Body of pancreas (tissue), 4 donors: ENCODE results near the gene TRAF3. TPM values are rescaled to one million over a fixed set of nuclear protein-coding genes. Genes with fewer than 3 reads are reported as not detected.

ENCODE experiments used
- ATAC-seq: fragments of 150-250 bp; one replicate; pipeline ENCODE4 v1.9.1; 2016
- DNase-seq, 4 donors: peaks; one replicate each; pipeline ENCODE4 v3.0.0-alpha.2; 2019
- H3K27ac ChIP-seq, 4 donors: fragments of 200-600 bp; sonication (generic); 1 replicate in 3 of 4; 2 replicates in 1 of 4; pipeline versions ENCODE4 v1.5.1 to v1.6.1; 2016 to 2019; ENCODE audit warnings: mild to moderate bottlenecking in 1 of 4, mixed read lengths in 1 of 4, moderate library complexity in 1 of 4
- H3K27me3 ChIP-seq, 2 donors: fragments of 200-600 bp; sonication (generic); one replicate each; pipeline ENCODE4 v1.6.0; 2016; ENCODE audit warnings: mild to moderate bottlenecking in 1 of 2
- H3K36me3 ChIP-seq, 2 donors: fragments of 200-600 bp; sonication (generic); replicated peaks in 1 of 2; 2 replicates each; pipeline ENCODE4 v1.5.1; 2016; ENCODE audit warnings: low read depth in 2 of 2; ENCODE audit not compliant: insufficient read depth in 1 of 2
- H3K4me1 ChIP-seq: fragments of 200-600 bp; sonication (generic); one replicate; pipeline ENCODE4 v1.6.0; 2016
- H3K4me3 ChIP-seq, 2 donors: fragments of 200-600 bp; sonication (generic); 1 replicate in 1 of 2; 2 replicates in 1 of 2; pipeline ENCODE4 v1.5.1; 2016 to 2019
- H3K9me3 ChIP-seq, 3 donors: fragments of 200-600 bp; sonication (generic); 1 replicate in 2 of 3; 2 replicates in 1 of 3; pipeline ENCODE4 v1.5.1; 2016
- CTCF ChIP-seq, 7 experiments: fragments of 450-650 bp in 4 of 7; fragments of 200-600 bp in 3 of 7; sonication (generic) in 3 of 7; IDR thresholded peaks; one replicate each; pipeline ENCODE4 v1.5.1; 2016 to 2019; ENCODE audit warnings: antibody characterized with exemption in 7 of 7
- POLR2A ChIP-seq, 3 donors: fragments of 450-650 bp; IDR thresholded peaks; one replicate each; pipeline ENCODE4 v1.6.1; 2016; ENCODE audit warnings: antibody characterized with exemption in 3 of 3, mild to moderate bottlenecking in 2 of 3
- WGBS, 2 donors: methylation state at CpG; one replicate each; pipeline ENCODE4 v1.1.5; 2017; 5-methylcytosine and 5-hydroxymethylcytosine counted together
- intact Hi-C: fragments of 100-400 bp; cut with DNase I; formaldehyde crosslinking; loops from one replicate; pipeline ENCODE4 v1.15.1; 2023
- total RNA-seq, 2 donors: library from RNA; depleted of rRNA; stranded (reverse); fragments of >200 nt; gene quantifications; one replicate each; pipeline ENCODE4 v1.1.0, GENCODE V29; 2016

Gene TRAF3
- total RNA-seq, 2 donors from 2014 or later, result 10.4 to 22.7 TPM

- H3K9me3 ChIP-seq, result no peaks in the 10 kb centered on the region
- no peak overlapping the region for H3K27ac ChIP-seq
- 85 to 91% methylated on average over 4 to 5 of the region's 5 CpGs for WGBS, 2 donors
- no peaks in the 10 kb centered on the region for H3K4me1 ChIP-seq
- intact Hi-C loops, result no loop called here
- DNase-seq, result no peak
- H3K4me3 ChIP-seq, result no peak overlapping the region
- H3K27me3 ChIP-seq, result no peaks in the 10 kb centered on the region
- TF ChIP-seq POLR2A (IDR thresholded peaks at IDR 0.05) (no peak), CTCF (IDR thresholded peaks at IDR 0.05) (no peak)
- H3K36me3 ChIP-seq, result no peaks in the 10 kb centered on the region
- ATAC-seq, result no peak
These were observed 19.2 kb upstream of the TRAF3 start for GRCh38 chr14:102758087-102758486.

- no peak for ATAC-seq
- WGBS, 2 donors, result 62 to 67% methylated on average over 10 of the region's 10 CpGs
- intact Hi-C loops, result no loop called here
These were observed 17.6 kb upstream of the TRAF3 start for GRCh38 chr14:102759456-102760187.

GRCh38 chr14:102760496-102761193 is 16.6 kb upstream of the TRAF3 start:
- ATAC-seq, result no peak
- DNase-seq, result no peak
- H3K4me1 ChIP-seq, result no peaks in the 10 kb centered on the region

More at GRCh38 chr14:102759456-102760187, 17.6 kb upstream of the TRAF3 start:
- H3K27me3 ChIP-seq, result no peaks in the 10 kb centered on the region
- DNase-seq, result no peak
- H3K4me1 ChIP-seq, result no peaks in the 10 kb centered on the region
- no peaks in the 10 kb centered on the region for H3K9me3 ChIP-seq
- no peak overlapping the region for H3K27ac ChIP-seq
- no peaks in the 10 kb centered on the region for H3K36me3 ChIP-seq
- no peak overlapping the region for H3K4me3 ChIP-seq
- TF ChIP-seq CTCF (IDR thresholded peaks at IDR 0.05), result no peak
- TF ChIP-seq POLR2A (IDR thresholded peaks at IDR 0.05), result no peak

GRCh38 chr14:102761206-102761605 is 16.0 kb upstream of the TRAF3 start:
- ATAC-seq, result no peak
- TF ChIP-seq CTCF (IDR thresholded peaks at IDR 0.05) (no peak), POLR2A (IDR thresholded peaks at IDR 0.05) (no peak)
- no peak for DNase-seq
- Histone ChIP-seq H3K9me3 (no peaks in the 10 kb centered on the region), H3K36me3 (no peaks in the 10 kb centered on the region), H3K27ac (no peak overlapping the region), H3K27me3 (no peaks in the 10 kb centered on the region), H3K4me3 (no peak overlapping the region), H3K4me1 (no peaks in the 10 kb centered on the region)
- WGBS, 2 donors, result 43 to 49% methylated on average over 6 to 15 of the region's 15 CpGs
- intact Hi-C loops, result no loop called here

More at GRCh38 chr14:102760496-102761193, 16.6 kb upstream of the TRAF3 start:
- intact Hi-C loops, result no loop called here
- no peak for TF ChIP-seq CTCF (IDR thresholded peaks at IDR 0.05)
- TF ChIP-seq POLR2A (IDR thresholded peaks at IDR 0.05), result no peak
- H3K27ac ChIP-seq, result no peak overlapping the region
- H3K27me3 ChIP-seq, result no peaks in the 10 kb centered on the region
- H3K36me3 ChIP-seq, result no peaks in the 10 kb centered on the region
- WGBS, 2 donors, result 20 to 50% methylated on average over 9 to 21 of the region's 21 CpGs
- no peaks in the 10 kb centered on the region for H3K9me3 ChIP-seq
- H3K4me3 ChIP-seq, result no peak overlapping the region
